HTERT RPE-1 (cell line): ENCODE results near the gene SELENON.

Source experiments
- in situ Hi-C: fragments of 300-500 bp; cut with MboI; formaldehyde crosslinking; loops from 4 replicates; pipeline ENCODE4 v1.14.3; 2020; ENCODE audit warnings: low sequenced_read_pairs

The SELENON gene

DNA sequence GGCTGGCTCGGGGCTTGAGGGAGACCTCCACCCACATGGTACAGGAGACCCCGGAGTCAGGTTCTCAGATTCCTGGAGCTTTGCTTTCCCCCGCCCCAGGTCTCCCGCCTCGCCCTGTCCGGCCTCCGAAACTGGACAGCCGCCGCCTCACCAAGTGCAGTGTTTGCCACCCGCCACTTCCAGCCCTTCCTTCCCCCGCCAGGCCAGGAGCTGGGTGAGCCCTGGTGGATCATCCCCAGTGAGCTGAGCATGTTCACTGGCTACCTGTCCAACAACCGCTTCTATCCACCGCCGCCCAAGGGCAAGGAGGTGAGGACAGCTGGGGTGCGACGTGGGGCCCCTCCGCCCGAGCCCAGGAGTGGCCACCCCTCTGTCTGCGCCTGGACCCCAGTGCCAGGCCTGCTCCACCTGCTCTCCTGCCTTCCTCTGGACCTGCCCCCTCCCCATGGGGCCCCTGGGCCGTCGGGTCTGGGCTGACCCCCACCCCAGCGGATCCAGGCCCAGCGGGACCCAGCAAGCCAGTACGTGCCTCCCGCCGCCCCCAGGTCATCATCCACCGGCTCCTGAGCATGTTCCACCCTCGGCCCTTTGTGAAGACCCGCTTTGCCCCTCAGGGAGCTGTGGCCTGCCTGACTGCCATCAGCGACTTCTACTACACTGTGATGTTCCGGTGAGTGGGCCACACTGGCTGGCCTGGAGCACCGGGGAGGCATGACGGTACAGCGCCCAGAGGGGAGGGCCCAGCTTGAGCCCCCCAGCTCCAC lies 8.7 kb downstream of the SELENON start:
- in situ Hi-C loops: no loop called here

DNA sequence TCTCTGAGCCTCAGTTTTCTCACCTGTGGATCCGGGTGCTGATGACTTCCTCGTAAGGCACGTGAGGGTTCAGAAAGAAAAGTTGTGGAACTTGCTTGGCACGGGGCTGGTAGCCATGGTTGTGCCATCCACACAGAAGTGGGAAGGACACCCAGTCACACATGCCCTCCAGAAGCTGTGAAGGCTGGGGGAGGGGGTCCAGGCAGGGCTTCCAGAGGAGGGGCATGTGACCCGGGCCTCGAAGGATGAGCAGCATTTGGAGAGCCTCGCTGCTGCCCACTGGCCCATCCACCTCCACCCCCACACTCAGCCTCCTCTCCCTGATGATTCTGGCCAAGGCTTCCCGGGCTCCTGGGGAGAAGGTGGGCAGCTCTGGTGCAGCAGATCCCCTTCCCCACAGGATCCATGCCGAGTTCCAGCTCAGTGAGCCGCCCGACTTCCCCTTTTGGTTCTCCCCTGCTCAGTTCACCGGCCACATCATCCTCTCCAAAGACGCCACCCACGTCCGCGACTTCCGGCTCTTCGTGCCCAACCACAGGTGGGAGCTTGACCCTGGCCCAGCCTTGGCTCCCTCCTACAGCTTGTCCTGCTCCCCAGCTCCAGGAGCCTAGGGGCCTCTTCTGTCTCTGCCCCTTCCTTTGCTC lies 9.4 kb downstream of the SELENON start:
- in situ Hi-C loops: no loop called here

DNA sequence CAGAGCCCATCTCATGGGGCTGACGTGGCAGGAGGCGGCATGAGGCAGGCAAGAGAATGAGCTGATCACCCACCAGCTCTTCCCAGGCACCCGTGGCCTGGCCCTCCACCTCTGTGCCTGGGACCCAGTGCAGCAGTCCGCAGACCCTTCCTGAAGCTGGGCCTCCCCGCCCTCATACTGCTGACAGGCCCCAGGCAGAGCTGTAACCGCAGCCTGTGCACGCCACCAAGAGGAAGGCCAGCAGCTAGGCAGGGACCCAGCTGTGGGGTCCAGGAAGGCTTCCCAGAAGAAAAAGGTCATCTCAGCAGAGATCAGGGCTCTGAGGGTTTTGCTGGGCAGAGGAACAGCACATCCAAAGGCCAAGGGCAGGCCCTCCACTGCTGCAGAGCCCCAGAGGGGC lies 9.9 kb downstream of the SELENON start:
- in situ Hi-C loops: no loop called here

DNA sequence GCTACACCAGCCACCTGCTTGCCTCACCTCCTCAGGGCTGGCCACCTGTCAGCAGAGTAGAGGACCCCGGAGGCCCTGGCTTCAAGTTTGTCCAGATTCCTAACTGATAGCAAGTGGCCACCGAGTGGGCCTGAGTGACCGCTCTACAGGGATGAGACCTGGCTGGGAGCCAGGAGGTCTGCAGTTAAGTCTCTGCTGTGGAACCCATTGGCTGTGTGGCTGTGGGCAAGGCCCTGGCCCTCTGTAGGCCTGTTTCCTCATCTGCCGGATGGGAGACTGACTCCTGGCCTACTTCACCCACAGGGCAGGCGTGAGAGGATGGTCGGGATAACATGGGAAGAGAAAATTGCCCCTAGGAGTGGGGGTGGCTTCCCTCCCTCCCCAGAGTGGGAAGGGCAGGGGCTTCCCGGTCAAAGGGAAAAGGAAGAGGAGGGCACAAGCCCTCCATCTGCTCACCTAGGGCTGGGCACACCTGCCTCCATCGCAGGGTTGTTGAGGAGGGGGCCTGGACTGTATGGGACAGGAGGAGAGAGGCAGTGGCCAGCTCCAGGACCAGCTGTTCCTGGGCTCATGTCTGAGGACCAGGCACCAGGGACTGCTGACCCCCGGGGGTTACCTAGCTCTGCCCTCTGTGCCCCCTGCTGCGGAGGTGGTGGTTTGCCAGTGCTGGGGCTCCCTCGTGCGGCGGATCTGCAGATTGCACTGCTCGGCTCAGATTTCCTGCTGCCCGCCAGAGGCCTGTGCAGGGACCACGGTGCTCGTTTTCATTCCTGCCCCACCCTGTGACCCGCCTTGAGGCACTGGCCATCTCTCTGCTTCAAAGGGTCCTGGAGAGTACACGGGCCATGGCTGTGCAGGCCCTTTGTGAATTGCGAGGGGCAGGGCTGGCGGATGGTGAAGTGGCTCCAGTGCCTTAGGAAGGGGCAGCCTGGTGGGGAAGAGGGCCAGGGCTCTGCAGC lies 10.6 kb downstream of the SELENON start:
- in situ Hi-C loops: no loop called here

DNA sequence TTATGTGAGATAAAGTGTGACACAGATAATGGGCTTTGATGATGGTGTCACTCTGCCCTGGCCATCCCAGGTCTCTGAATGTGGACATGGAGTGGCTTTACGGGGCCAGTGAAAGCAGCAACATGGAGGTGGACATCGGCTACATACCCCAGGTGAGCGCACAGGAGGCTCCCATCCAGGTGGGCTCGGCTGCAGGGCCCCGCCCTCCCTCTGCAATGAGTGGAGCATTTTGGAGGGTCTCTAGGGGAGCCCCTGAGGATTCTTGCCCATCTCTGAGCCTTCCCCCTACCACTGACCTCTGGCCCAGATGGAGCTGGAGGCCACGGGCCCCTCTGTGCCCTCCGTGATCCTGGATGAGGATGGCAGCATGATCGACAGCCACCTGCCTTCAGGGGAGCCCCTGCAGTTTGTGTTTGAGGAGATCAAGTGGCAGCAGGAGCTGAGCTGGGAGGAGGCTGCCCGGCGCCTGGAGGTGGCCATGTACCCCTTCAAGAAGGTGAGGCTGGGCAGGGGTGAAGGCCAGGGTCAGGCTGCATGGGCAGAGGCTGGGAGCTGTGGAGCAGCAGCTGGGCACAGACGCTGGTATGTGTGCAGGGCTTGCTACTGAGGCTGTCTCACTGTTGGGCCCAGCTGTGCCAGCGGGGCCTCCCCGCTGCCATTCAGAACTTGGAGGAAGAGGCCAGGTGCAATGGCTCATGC lies 11.5 kb downstream of the SELENON start:
- in situ Hi-C loops: no loop called here

DNA sequence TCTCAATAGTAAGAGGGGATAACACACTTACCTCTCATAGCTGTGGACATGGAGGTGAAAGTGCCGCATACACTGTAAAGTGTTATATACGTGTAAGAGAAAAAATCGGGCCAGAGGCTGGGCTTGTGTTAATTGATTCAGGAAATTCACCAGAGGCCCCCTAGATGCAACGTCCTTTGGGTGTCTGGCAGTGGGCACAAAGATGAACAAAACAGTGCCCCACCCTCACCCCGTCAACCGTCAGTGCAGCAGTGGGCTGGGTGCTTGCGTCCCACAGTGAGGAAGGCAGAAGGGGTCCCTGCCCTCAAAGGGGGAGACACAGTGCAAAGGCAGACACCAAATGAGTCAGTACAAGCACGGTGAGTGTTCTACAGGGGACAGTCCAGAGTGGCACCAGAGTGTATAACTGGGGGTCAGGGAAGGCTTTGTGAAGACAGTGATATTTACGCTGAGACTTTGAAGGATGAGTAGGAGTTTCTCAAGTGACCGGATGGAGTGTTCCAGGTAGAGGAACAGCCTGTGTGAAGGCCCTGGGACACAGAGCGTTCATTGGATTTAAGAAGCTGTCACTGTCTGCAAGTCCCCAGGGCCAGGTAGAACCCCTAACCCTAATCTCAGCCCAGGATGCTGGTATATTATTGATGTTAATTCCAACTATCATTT lies 13.2 kb downstream of the SELENON start:
- in situ Hi-C loops: no loop called here

DNA sequence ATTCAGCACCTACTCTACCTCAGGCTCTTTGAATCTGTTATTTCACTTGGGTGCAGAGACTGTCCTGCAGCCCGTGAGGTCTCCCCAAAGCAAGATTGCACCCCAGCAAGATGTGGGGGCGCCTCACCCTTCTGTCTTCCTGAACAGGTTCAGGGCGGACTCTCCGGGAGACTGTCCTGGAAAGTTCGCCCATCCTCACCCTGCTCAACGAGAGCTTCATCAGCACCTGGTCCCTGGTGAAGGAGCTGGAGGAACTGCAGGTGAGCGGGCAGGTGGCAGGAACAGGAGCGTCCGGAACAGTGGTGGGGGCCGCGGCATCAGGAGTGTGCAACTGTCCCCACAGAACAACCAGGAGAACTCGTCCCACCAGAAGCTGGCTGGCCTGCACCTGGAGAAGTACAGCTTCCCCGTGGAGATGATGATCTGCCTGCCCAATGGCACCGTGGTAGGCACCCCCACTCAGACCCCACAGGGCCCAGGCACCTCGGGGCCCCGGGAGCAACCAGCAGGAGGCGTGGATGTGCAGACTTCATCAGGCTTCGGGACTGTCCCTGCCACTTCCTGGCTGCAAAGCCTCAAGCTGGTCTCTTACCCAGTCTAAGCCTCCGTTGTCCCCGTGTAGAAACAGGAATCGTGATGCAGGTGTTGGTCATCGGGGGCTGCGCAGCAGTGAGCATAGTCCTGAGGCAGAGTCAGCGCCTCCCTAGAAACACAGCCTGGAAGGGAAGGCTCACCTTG lies 13.9 kb downstream of the SELENON start:
- in situ Hi-C loops: no loop called here

DNA sequence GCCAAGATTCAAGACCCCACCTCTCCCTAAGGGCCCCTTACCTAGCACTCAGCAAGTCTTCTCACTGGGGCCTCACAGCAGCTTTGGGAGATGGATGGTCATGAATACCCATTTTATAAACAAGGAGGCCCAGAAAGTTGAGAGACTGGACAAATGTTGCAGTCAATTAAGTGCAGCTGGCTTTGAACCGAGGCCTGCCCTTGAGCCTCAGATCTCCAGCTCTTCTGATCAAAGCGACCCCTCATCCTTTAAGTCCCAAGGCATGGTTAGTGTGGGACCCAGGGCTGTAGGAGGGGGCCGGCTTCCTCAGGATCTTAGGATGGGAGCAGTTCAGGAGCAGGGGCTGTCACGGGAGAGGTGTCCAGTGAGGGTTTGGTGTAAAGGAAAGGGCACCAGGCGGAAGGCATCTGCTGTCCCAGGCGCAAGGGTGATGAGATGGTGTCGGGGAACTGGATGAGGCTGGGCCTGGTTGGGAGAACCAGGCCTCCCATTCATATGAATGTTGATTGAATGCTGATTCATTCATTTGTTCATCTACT lies 14.6 kb downstream of the SELENON start:
- in situ Hi-C loops: no loop called here

DNA sequence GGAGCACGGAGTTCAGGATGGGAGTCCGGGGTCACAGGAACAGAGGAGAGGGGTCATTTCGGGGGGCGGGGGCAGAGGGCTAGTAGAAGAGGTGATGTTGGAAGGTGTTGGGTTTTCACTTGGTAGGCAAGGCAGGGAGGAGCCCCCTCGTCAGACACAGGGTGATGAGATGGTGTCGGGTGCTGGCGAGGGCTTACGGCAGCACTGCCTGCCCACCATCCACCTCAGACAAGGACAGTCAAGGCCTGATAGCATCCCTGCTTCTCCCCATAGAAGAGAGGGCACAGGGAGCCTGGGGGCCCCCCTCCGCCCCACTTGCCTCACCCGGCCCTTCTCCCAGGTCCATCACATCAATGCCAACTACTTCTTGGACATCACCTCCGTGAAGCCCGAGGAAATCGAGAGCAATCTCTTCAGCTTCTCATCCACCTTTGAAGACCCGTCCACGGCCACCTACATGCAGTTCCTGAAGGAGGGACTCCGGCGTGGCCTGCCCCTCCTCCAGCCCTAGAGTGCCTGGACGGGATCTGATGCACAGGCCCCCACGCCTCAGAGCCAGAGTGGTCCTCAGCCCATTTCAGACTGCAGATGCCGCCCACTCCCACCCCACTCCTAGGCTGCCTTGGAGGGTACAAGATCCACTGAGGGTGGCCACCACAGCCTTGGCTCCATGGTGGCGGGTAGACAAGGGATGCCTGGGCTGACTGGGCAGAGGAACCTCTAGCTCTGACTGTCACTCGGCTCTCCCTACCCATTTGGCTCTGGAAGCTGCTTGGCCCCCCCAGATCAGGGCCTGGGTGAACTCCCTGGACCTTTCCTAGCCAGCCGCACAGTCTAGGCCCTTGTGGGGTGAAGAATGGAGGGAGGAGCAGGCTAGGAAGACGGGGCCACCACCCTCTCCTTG lies 15.5 kb downstream of the SELENON start:
- in situ Hi-C loops: no loop called here

DNA sequence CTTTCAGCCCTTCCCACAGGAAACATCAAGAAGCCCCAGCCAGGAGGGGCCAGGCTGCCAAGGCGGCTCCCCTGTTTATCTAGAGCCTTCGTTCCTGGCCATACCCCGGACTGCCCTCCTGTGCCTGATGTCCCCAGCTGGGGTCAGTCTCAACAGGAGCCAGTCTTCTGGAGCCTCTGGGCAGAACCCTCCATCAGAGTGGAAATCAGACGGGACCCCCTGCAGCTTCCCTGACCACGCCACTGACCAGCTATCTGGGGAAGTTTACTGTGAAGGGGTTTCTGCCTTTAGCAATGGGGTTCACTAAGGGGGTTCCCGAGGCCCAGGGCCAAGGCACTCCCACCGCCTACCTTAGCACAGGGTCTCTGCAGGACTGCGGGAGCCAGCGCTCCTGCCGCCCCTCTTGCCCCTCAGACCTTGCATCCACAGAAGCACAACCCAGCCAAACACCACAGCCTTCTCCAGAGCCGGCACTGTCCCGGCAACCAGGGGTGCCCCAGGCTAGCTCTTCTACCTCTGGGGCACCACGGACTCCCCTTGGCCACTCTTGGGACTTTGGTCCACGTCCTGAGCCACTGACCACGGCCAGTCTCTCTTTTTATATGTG lies 16.2 kb downstream of the SELENON start:
- in situ Hi-C loops: no loop called here

DNA sequence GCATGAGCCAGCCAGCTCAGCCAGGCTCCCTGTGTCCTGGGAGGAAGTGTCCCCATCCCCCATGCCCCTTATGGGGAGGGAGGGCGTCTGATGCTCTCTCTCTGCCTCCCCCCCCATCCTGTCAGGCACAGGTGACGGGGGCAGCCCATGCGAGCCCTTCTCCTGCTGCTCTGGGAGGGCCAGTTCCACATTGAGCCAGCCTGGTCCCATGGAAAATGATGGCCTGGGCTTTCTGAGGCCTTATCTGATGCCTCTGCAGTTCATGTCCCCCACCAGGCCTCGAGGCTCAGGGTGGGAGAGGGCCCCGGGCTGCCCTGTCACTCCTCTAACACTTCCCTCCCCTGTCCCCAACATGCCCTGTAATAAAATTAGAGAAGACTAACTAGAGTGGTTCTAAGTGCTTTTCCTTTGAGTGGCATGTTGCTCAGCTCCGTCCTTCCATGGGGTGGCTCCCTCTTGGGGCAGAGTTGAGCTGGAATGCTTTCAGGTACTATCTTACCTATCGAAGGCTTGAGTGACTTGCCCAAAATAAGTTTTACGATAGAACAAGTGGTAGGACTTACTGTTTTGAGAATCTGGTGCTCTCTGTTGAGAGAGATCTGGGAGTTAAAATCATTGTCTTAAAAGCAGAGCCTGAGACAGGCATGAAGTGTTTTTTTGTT lies 18.0 kb downstream of the SELENON start:
- in situ Hi-C loops: no loop called here

DNA sequence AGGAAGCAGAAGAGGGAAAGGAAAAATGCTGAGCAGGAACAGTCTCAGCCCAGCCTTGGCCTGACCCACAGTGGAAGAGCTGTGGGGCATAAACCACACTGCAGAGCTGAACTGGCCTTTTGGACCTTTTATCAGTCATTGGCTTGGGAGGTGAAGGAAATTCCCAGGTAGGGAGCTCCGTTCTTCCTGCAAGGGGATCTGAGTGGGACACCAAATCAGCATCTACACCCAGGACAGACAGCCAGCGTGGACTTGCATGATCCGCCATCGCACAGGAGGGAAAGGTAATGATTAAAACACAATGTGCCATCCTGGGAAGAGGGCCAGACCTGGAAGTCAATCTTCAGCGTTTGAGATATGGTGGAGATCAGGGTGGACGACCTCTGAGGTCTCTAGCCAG lies 18.6 kb downstream of the SELENON start:
- in situ Hi-C loops: no loop called here

DNA sequence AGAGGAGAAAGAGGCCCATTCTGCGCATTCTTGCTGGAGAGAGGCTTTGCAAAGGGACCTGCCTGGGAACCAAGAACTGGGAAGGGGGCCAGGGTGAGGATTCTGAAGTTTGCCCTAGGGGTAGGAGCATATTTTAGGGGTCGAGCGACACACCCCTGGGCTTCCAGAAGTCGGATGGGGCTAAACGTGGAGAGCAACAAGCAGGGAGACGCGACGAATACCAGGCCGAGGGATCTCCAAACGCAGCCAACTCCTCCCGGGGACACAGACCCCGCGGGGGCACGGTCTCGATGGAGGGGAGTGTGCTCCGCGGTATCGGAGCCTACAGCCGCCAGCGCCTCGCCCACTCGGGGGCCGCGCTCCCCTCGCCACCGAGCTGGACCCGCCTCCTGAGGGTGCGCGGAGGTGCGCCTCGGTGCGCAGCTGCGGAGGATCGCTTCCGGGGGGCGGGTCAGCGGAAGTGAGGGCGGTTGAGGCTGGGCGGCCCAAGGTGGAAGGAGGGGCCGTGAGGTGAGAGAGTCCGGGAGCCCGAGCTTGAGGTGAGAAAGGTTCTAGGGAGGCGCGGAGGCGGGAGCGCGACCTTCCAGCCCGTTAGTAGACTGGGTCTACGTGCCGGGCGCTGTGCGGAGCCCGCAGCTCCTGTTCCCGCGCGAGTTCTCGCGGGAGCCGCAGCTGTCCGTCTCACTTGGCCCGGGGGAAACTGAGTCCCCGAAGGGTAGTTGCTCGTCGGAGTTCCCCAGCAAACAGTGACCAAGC lies 19.7 kb downstream of the SELENON start, which contains the start of gene MTFR1L:
Gene MTFR1L (plus strand): TSS at position 464 of the 756 bp plus-strand sequence. CDS start 3,151 bp downstream, outside the sequence.
- in situ Hi-C loops: no loop called here

DNA sequence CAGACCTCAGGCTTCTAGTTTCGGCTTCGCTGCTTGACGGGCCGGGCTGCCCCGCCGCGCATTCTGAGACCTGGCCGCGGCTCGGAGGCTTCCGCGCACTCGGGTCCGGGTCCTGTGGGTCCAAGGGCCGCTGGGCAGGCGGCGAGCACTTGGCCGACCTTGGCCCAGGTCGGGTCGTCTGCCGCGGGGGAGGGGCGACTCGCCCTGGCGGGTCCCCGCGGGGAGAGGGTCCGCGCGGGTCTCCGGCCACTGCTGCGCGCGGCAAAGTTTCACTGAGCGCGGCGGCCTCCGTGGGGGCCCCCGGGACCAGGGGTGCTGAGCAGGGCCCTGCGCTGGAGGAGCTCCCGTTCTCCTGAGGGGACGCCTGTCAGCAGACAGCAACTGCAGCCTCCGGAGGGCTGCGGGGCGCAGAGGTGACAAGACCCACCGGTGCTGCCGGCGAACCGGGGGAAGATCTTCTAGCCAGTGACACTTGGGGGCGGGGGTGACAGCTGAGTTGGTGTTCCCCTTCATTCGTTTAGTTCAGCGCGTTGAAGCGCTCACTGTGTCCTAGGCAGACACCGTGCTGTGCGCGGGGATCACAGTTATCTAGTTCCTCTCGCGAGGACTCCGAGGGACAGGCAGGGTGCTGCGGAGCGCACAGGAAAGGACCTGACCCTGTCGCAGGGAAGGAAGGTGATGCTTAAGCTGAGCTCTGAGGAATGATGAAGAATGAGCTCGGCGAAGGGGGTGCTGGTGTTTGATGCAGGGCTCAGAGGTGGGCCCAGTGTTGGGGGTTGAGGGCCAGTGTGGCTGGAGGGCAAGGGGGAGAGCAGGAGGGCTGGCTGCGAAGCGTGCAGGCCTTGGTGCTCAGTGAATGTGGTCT lies 20.5 kb downstream of the SELENON start:
- in situ Hi-C loops: no loop called here

DNA sequence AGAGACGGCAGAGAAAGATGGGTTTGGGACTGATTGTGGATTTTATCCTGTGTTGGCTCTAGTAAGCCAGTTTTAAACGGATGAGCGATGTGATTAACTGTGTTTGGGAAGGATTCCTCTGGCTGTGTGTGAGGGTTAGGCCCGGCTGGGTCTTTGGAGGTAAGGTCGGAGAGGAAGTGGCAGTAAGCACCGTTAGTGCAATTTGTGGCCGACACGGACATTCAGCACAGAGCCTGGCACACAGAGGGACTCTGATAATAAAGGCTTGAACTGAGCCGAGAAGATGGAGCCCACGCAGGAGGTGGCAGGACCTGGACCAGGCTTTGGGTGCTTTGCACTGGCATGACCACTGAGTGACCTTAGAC lies 21.1 kb downstream of the SELENON start:
- in situ Hi-C loops: no loop called here

DNA sequence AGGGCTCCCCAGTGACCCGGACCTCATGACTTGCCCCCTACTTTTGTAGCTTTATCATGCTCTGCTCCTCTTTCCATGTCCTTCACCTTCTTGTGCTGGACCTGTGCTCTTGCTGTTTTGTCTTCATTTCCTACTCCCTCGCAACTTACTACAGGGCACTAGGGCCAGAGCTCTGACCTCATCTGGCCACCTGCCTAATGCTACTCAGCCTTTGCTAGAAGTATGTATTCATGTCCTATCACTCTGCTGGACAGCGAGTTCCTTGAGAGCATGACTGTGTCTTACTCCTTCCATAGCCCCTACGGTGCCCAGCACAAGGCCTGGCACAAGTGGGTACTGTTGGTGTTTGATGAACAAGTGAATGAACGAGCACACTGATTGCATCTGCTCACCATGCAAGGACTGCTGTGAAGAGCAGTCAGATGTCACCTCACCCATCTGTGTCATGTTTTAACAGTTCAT lies 21.7 kb downstream of the SELENON start:
- in situ Hi-C loops: no loop called here
